ENCODE results near the gene SRRT. TPM values are rescaled to one million over a fixed set of nuclear protein-coding genes. Genes with fewer than 3 reads are reported as not detected.
A peak's percentile ranks its signal among the peaks of the same experiment; 100 is the strongest.

The SRRT gene
- total and polyA plus RNA-seq, 2 donors from 2014 or later = 58.2 to 127 TPM

DNA sequence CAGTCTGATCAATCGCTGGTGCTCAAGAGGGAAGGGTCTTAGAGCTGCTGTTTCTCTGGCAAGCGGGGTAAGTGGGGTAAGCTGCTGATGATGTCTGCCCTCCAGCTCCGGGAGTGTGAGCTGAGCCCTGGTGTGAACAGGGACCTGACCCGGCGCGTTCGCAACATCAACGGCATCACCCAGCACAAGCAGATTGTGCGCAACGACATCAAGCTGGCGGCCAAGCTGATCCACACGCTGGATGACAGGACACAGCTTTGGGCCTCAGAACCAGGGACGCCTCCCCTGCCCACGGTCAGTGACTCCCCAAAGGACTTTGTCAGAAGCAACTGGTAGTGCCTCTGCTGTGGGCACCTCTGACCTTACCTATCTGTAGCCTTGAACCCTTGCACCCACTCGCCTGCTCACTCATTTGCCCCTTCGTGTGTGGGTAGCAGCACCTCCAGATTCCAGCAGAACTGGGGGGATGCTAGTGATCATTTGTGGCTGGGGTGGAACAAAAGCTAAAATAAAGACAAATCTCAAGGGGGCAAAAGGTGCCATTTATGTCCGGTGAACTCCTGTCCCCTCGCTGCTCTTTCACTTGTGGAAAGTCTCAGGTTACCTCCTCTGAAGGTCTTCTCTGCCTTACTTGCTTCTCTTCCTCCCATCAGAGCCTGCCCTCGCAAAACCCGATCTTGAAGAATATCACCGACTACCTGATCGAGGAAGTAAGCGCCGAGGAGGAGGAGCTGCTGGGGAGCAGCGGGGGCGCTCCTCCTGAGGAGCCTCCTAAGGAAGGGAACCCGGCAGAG lies 11.4 kb downstream of the SRRT start:
- intact Hi-C loops (cut with DNase I) = no loop called here
- no peaks in the 10 kb centered on the region for H3K9me3 ChIP-seq (ENCODE audit: control insufficient read depth in 2 of 3, insufficient read depth in 1 of 3, low read length in 3 of 3)
- no peak overlapping the region for H3K9ac ChIP-seq (ENCODE audit: low read length in 3 of 3)
- TF ChIP-seq, protein P1, sequence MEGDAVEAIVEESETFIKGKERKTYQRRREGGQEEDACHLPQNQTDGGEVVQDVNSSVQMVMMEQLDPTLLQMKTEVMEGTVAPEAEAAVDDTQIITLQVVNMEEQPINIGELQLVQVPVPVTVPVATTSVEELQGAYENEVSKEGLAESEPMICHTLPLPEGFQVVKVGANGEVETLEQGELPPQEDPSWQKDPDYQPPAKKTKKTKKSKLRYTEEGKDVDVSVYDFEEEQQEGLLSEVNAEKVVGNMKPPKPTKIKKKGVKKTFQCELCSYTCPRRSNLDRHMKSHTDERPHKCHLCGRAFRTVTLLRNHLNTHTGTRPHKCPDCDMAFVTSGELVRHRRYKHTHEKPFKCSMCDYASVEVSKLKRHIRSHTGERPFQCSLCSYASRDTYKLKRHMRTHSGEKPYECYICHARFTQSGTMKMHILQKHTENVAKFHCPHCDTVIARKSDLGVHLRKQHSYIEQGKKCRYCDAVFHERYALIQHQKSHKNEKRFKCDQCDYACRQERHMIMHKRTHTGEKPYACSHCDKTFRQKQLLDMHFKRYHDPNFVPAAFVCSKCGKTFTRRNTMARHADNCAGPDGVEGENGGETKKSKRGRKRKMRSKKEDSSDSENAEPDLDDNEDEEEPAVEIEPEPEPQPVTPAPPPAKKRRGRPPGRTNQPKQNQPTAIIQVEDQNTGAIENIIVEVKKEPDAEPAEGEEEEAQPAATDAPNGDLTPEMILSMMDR (IDR thresholded peaks at IDR 0.05; ENCODE audit: borderline replicate concordance, extremely low read depth, insufficient read depth) = no peak
- peaks cover 0 to 18% (median 4%) of the 10 kb centered on the region in 3 donors for H3K4me1 ChIP-seq (ENCODE audit: control insufficient read depth in 2 of 3, insufficient read depth in 2 of 3, low read depth in 1 of 3, low read length in 3 of 3)
- H3K27me3 ChIP-seq (ENCODE audit: control insufficient read depth, insufficient read depth, low read length) = no peaks in the 10 kb centered on the region
- H3K36me3 ChIP-seq (ENCODE audit: control insufficient read depth in 2 of 3, insufficient read depth in 3 of 3, low read length in 3 of 3) = peaks cover 16 to 65% (median 39%) of the 10 kb centered on the region in 3 donors
- no peak overlapping the region for H3K4me3 ChIP-seq (ENCODE audit: low read length in 3 of 3)
- FAIRE-seq (no peak), DNase-seq (peak in 1 of 5 donors; percentile 37)
- H3K27ac ChIP-seq (ENCODE audit: low read depth in 2 of 2, low read length in 2 of 2) = no peak overlapping the region

DNA sequence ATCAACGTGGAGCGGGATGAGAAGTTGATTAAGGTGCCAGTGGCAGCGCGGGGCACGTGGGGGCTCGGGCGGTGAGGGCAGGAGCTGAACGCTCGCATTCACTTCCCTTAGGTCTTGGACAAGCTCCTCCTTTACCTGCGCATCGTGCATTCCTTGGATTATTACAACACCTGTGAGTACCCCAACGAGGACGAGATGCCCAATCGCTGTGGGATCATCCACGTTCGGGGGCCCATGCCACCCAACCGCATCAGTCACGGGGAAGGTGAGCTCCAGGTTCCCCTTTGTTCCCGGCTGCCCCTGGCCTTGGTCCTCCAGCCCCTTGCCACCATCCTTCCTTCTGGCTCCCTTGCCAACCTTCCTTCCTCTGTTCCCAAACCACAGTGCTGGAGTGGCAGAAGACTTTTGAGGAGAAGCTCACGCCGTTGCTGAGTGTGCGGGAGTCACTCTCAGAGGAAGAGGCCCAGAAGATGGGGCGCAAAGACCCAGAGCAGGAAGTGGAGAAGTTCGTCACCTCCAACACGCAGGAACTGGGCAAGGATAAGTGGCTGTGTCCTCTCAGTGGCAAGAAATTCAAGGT lies 12.1 kb downstream of the SRRT start:
- no peaks in the 10 kb centered on the region for H3K9me3 ChIP-seq (ENCODE audit: control insufficient read depth in 2 of 3, insufficient read depth in 1 of 3, low read length in 3 of 3)
- no peak overlapping the region for H3K4me3 ChIP-seq (ENCODE audit: low read length in 3 of 3)
- TF ChIP-seq, protein P1 (IDR thresholded peaks at IDR 0.05; ENCODE audit: borderline replicate concordance, extremely low read depth, insufficient read depth) = no peak
- no peak for FAIRE-seq
- intact Hi-C loops (cut with DNase I) = no loop called here
- H3K36me3 ChIP-seq (ENCODE audit: control insufficient read depth in 2 of 3, insufficient read depth in 3 of 3, low read length in 3 of 3) = peaks cover 16 to 58% (median 34%) of the 10 kb centered on the region in 3 donors
- H3K9ac ChIP-seq (ENCODE audit: low read length in 3 of 3) = no peak overlapping the region
- H3K27me3 ChIP-seq (ENCODE audit: control insufficient read depth, insufficient read depth, low read length) = no peaks in the 10 kb centered on the region
- H3K27ac ChIP-seq (ENCODE audit: low read depth in 2 of 2, low read length in 2 of 2) = peak overlapping the region in 1 of 2 donors; percentile 18
- DNase-seq = peak in 1 of 5 donors; percentile 37
- H3K4me1 ChIP-seq (ENCODE audit: control insufficient read depth in 2 of 3, insufficient read depth in 2 of 3, low read depth in 1 of 3, low read length in 3 of 3) = peaks cover 0 to 18% (median 4%) of the 10 kb centered on the region in 3 donors

DNA sequence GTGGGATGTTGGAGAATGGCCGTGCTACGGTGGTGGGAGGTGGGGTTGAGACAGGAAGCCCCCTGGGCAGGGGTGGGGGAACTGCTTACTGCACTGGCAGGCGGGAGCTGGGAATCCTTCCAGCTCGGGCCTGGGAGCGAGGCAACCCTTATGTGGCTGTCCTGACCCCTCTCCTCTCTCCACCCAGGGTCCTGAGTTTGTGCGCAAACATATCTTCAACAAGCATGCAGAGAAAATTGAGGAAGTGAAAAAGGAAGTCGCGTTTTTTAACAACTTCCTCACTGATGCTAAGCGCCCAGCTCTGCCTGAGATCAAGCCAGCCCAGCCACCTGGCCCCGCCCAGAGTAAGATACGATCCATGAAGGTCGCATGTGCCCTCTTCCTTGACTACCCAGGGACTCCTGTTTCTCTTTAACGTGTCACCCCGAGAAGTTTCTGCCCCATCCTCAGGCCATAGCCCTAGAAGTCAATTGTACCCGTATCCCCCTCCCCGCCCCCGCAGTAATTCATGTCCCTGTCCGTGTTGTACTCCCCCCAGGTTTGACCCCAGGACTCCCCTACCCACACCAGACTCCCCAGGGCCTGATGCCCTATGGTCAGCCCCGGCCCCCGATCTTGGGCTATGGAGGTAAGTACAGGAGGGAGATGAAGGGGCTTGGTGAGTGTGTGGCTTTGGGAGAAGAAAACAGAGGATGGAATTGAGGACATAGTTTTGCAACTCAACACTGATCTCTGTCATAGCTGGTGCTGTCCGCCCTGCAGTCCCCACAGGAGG lies 12.8 kb downstream of the SRRT start:
- TF ChIP-seq, protein P1 (IDR thresholded peaks at IDR 0.05; ENCODE audit: borderline replicate concordance, extremely low read depth, insufficient read depth) = no peak
- Histone ChIP-seq H3K4me3 (ENCODE audit: low read length in 3 of 3) (no peak overlapping the region), H3K36me3 (ENCODE audit: control insufficient read depth in 2 of 3, insufficient read depth in 3 of 3, low read length in 3 of 3) (peaks cover 16 to 57% (median 33%) of the 10 kb centered on the region in 3 donors), H3K4me1 (ENCODE audit: control insufficient read depth in 2 of 3, insufficient read depth in 2 of 3, low read depth in 1 of 3, low read length in 3 of 3) (peaks cover 0 to 18% (median 4%) of the 10 kb centered on the region in 3 donors), H3K27me3 (ENCODE audit: control insufficient read depth, insufficient read depth, low read length) (no peaks in the 10 kb centered on the region), H3K9me3 (ENCODE audit: control insufficient read depth in 2 of 3, insufficient read depth in 1 of 3, low read length in 3 of 3) (no peaks in the 10 kb centered on the region), H3K9ac (ENCODE audit: low read length in 3 of 3) (no peak overlapping the region), H3K27ac (ENCODE audit: low read depth in 2 of 2, low read length in 2 of 2) (peak overlapping the region in 1 of 2 donors; percentile 18)
- intact Hi-C loops (cut with DNase I) = no loop called here
- no peak for FAIRE-seq
- DNase-seq = peak in 2 of 5 donors; percentile 64 to 78
